ENCODE data around the gene PPCS.

DNA sequence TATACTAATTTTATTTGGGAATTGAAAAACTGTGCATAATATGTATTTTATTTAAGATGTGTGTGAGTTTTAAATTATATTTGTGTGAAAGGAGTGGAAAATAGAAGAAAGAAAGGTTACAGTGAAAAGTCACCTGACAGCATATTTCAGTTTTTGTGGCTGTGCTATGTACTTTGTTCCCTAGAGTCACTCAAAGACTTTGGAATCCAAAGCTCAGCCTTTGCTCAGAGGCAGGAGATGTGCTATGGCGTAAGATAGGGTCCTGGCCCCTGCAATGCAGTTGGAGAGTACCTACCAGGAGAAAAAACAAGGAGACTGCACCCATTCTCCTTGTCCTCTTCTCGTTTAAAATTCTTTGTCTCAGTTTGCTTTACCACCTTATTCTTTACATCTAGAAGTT lies 9.7 kb downstream of the PPCS start:
- TF ChIP-seq, protein P1, sequence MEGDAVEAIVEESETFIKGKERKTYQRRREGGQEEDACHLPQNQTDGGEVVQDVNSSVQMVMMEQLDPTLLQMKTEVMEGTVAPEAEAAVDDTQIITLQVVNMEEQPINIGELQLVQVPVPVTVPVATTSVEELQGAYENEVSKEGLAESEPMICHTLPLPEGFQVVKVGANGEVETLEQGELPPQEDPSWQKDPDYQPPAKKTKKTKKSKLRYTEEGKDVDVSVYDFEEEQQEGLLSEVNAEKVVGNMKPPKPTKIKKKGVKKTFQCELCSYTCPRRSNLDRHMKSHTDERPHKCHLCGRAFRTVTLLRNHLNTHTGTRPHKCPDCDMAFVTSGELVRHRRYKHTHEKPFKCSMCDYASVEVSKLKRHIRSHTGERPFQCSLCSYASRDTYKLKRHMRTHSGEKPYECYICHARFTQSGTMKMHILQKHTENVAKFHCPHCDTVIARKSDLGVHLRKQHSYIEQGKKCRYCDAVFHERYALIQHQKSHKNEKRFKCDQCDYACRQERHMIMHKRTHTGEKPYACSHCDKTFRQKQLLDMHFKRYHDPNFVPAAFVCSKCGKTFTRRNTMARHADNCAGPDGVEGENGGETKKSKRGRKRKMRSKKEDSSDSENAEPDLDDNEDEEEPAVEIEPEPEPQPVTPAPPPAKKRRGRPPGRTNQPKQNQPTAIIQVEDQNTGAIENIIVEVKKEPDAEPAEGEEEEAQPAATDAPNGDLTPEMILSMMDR (conservative IDR thresholded peaks at IDR 0.05 in 1 of 2, IDR thresholded peaks at IDR 0.05 in 1 of 2; ENCODE audit: low read depth in 1 of 2, low read length in 2 of 2) = no peak
- TF ChIP-seq EZH2 (IDR thresholded peaks at IDR 0.05; ENCODE audit: low read length, missing control alignments) = no peak
